Mesenchymal stem cell (in vitro differentiated cells and primary cell): Measurements from ENCODE around the gene IL18.

Experiments used
- DNase-seq: peaks from one replicate; pipeline ENCODE4 v3.0.0-alpha.2; 2013
- H2AFZ ChIP-seq: one replicate; pipeline ENCODE4 v1.6.1; 2013; ENCODE audit warnings: low read depth, mild to moderate bottlenecking, control low read depth, inconsistent platforms, low read length, moderate library complexity
- H2AK5ac ChIP-seq: 2 replicates; pipeline ENCODE4 v1.6.1; 2013; ENCODE audit warnings: low read length, moderate library complexity, mild to moderate bottlenecking, inconsistent platforms; ENCODE audit not compliant: severe bottlenecking
- H2BK120ac ChIP-seq: one replicate; pipeline ENCODE4 v1.6.1; 2013; ENCODE audit warnings: low read depth, mild to moderate bottlenecking, inconsistent platforms, low read length, moderate library complexity
- H2BK12ac ChIP-seq, 2 experiments: one replicate each; pipeline ENCODE4 v1.6.1; 2013; ENCODE audit warnings: inconsistent platforms in 2 of 2, low read length in 2 of 2, mild to moderate bottlenecking in 2 of 2, moderate library complexity in 2 of 2, control low read depth in 1 of 2
- H2BK15ac ChIP-seq: one replicate; pipeline ENCODE4 v1.6.1; 2013; ENCODE audit warnings: mild to moderate bottlenecking, low read depth, inconsistent platforms; ENCODE audit not compliant: poor library complexity, severe bottlenecking
- H2BK5ac ChIP-seq: 2 replicates; pipeline ENCODE4 v1.6.1; 2013; ENCODE audit warnings: low read depth, mild to moderate bottlenecking, low read length, control low read depth, inconsistent platforms; ENCODE audit not compliant: poor library complexity, severe bottlenecking
- H3K14ac ChIP-seq, 2 experiments: one replicate each; pipeline ENCODE4 v1.6.1; 2013; ENCODE audit warnings: inconsistent platforms in 2 of 2, low read length in 2 of 2, control low read depth in 1 of 2, mild to moderate bottlenecking in 1 of 2, moderate library complexity in 1 of 2
- H3K18ac ChIP-seq, 2 experiments: one replicate each; pipeline ENCODE4 v1.6.1; 2013; ENCODE audit warnings: inconsistent platforms in 2 of 2, low read length in 2 of 2, control low read depth in 1 of 2, low read depth in 1 of 2, mild to moderate bottlenecking in 1 of 2
- H3K23ac ChIP-seq, 2 experiments: one replicate each; pipeline ENCODE4 v1.6.1; 2013; ENCODE audit warnings: inconsistent platforms in 2 of 2, low read length in 2 of 2, mild to moderate bottlenecking in 2 of 2, moderate library complexity in 2 of 2, control low read depth in 1 of 2
- H3K27ac ChIP-seq: 2 replicates; pipeline ENCODE4 v1.5.1; 2013; ENCODE audit warnings: mild to moderate bottlenecking, moderate library complexity, low read length, control low read depth, inconsistent platforms; ENCODE audit not compliant: poor library complexity, severe bottlenecking
- H3K27me3 ChIP-seq, 2 experiments: 2 replicates each; pipeline versions ENCODE4 v1.6.1 to v1.7.0; 2013; ENCODE audit warnings: low read length in 2 of 2, mild to moderate bottlenecking in 2 of 2, moderate library complexity in 2 of 2, control low read depth in 1 of 2, inconsistent platforms in 1 of 2; ENCODE audit not compliant: control insufficient read depth in 1 of 2, insufficient read depth in 1 of 2
- H3K36me3 ChIP-seq, 2 experiments: 2 replicates each; pipeline versions ENCODE4 v1.6.1 to v1.7.0; 2013; ENCODE audit warnings: low read length in 2 of 2, control low read depth in 1 of 2, inconsistent platforms in 1 of 2, low read depth in 1 of 2, mild to moderate bottlenecking in 1 of 2; ENCODE audit not compliant: insufficient read depth in 2 of 2, control insufficient read depth in 1 of 2
- H3K4ac ChIP-seq, 2 experiments: one replicate each; pipeline ENCODE4 v1.6.1; 2013; ENCODE audit warnings: inconsistent platforms in 2 of 2, low read length in 2 of 2, mild to moderate bottlenecking in 2 of 2, moderate library complexity in 2 of 2, control low read depth in 1 of 2, low read depth in 1 of 2
- H3K4me1 ChIP-seq: 2 replicates; pipeline ENCODE4 v1.6.1; 2013; ENCODE audit warnings: low read depth, low read length, control low read depth; ENCODE audit not compliant: control insufficient read depth, insufficient read depth
- H3K4me2 ChIP-seq: 2 replicates; pipeline ENCODE4 v1.6.1; 2013; ENCODE audit warnings: low read length, mild to moderate bottlenecking, inconsistent platforms; ENCODE audit not compliant: poor library complexity, severe bottlenecking
- H3K4me3 ChIP-seq, 2 experiments: 2 replicates each; pipeline versions ENCODE4 v1.5.1 to v1.7.0; 2013; ENCODE audit warnings: low read length in 2 of 2, mild to moderate bottlenecking in 2 of 2, control low read depth in 1 of 2, low read depth in 1 of 2; ENCODE audit not compliant: insufficient read depth in 1 of 2
- H3K79me1 ChIP-seq: replicated peaks from 2 replicates; pipeline ENCODE4 v1.6.1; 2013; ENCODE audit warnings: mild to moderate bottlenecking, control low read depth, low read length, inconsistent platforms; ENCODE audit not compliant: poor library complexity, severe bottlenecking
- H3K9ac ChIP-seq: 2 replicates; pipeline ENCODE4 v1.7.0; 2013; ENCODE audit warnings: mild to moderate bottlenecking, low read length, moderate library complexity
- H3K9me3 ChIP-seq: 2 replicates; pipeline ENCODE4 v1.7.0; 2013; ENCODE audit warnings: mild to moderate bottlenecking, low read length; ENCODE audit not compliant: control insufficient read depth
- H4K8ac ChIP-seq: one replicate; pipeline ENCODE4 v1.6.1; 2013; ENCODE audit warnings: inconsistent platforms, mild to moderate bottlenecking, low read length, moderate library complexity
- H4K91ac ChIP-seq: one replicate; pipeline ENCODE4 v1.6.1; 2013; ENCODE audit warnings: mild to moderate bottlenecking, low read length, inconsistent platforms
- WGBS: methylation state at CpG from one replicate; pipeline ENCODE4 v1.1.7; 2013; ENCODE audit warnings: mixed read lengths; 5-methylcytosine and 5-hydroxymethylcytosine counted together

The IL18 gene

DNA sequence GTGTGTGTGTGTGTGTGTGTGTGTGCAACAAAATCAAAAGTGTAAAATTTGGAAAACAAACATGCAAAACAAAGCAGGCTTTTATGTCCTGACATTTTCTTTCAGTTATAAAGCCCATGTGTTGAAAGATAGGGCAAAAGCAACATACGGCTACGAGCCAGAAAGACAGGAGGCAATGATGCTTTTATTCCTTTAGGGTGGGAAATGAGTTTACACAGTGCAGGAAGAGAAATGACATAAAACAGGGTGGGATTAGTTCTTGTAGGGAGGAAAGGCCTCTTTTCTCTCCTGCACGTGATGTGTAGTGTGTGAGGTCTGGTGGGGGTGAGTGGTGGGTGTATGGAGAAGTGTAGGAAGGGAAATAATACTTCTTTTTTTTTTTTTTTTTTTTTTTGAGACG lies 29.4 kb downstream of the IL18 start:
- no peak overlapping the region for H4K91ac ChIP-seq
- H4K8ac ChIP-seq: no peak overlapping the region
- H3K36me3 ChIP-seq: no peaks in the 10 kb centered on the region
- no peak overlapping the region for H2AFZ ChIP-seq
- H3K4ac ChIP-seq: no peak overlapping the region
- no peaks in the 10 kb centered on the region for H3K9me3 ChIP-seq
- no peak overlapping the region for H3K4me3 ChIP-seq
- no peaks in the 10 kb centered on the region for H3K79me1 ChIP-seq
- H2BK12ac ChIP-seq: no peak overlapping the region
- H3K14ac ChIP-seq: no peak overlapping the region
- no peak overlapping the region for H2BK5ac ChIP-seq
- H2BK120ac ChIP-seq: no peak overlapping the region
- H2BK15ac ChIP-seq: no peak overlapping the region
- DNase-seq: no peak
- no peak overlapping the region for H3K4me2 ChIP-seq
- no peak overlapping the region for H3K18ac ChIP-seq
- no peak overlapping the region for H3K23ac ChIP-seq
- H3K4me1 ChIP-seq: peaks cover 3% of the 10 kb centered on the region
- no peak overlapping the region for H2AK5ac ChIP-seq
- H3K27ac ChIP-seq: no peak overlapping the region
- H3K9ac ChIP-seq: no peak overlapping the region
- no peaks in the 10 kb centered on the region for H3K27me3 ChIP-seq
- WGBS: 62% methylated on average over 2 of the region's 4 CpGs

- Histone ChIP-seq H3K9me3 (no peaks in the 10 kb centered on the region), H3K9ac (no peak overlapping the region), H3K14ac (no peak overlapping the region), H3K27me3 (no peaks in the 10 kb centered on the region), H4K8ac (no peak overlapping the region), H2BK5ac (no peak overlapping the region), H3K36me3 (no peaks in the 10 kb centered on the region), H3K4ac (no peak overlapping the region), H2AK5ac (no peak overlapping the region), H4K91ac (no peak overlapping the region), H3K4me3 (no peak overlapping the region), H3K27ac (no peak overlapping the region), H2BK12ac (no peak overlapping the region), H3K4me2 (no peak overlapping the region), H3K4me1 (peaks cover 10% of the 10 kb centered on the region), H2BK15ac (peak overlapping the region; percentile 86), H2BK120ac (no peak overlapping the region), H3K18ac (no peak overlapping the region), H3K79me1 (no peaks in the 10 kb centered on the region), H3K23ac (no peak overlapping the region), H2AFZ (no peak overlapping the region)
- no peak for DNase-seq
- WGBS: 83% methylated on average over 2 of the region's 2 CpGs
Measured at GRCh38 chr11:112132737-112133136, 31.2 kb downstream of the IL18 start.

- Histone ChIP-seq H3K36me3 (no peaks in the 10 kb centered on the region), H2AK5ac (peak overlapping the region; percentile 6), H2BK15ac (no peak overlapping the region), H3K27me3 (no peaks in the 10 kb centered on the region), H3K4me2 (no peak overlapping the region), H2BK12ac (peak overlapping the region in 1 of 2 experiments; percentile 4), H2BK5ac (no peak overlapping the region), H3K27ac (no peak overlapping the region), H3K9me3 (no peaks in the 10 kb centered on the region), H2BK120ac (no peak overlapping the region), H3K23ac (no peak overlapping the region), H4K91ac (no peak overlapping the region), H2AFZ (no peak overlapping the region), H3K14ac (no peak overlapping the region), H3K18ac (peak overlapping the region in 1 of 2 experiments; percentile 1), H3K4me1 (peaks cover 10% of the 10 kb centered on the region), H3K9ac (no peak overlapping the region), H3K4me3 (no peak overlapping the region), H3K79me1 (no peaks in the 10 kb centered on the region), H4K8ac (no peak overlapping the region), H3K4ac (no peak overlapping the region)
- 97% methylated on average over 5 of the region's 5 CpGs for WGBS
- DNase-seq: no peak
Measured at GRCh38 chr11:112129656-112130055, 34.2 kb downstream of the IL18 start.

DNA sequence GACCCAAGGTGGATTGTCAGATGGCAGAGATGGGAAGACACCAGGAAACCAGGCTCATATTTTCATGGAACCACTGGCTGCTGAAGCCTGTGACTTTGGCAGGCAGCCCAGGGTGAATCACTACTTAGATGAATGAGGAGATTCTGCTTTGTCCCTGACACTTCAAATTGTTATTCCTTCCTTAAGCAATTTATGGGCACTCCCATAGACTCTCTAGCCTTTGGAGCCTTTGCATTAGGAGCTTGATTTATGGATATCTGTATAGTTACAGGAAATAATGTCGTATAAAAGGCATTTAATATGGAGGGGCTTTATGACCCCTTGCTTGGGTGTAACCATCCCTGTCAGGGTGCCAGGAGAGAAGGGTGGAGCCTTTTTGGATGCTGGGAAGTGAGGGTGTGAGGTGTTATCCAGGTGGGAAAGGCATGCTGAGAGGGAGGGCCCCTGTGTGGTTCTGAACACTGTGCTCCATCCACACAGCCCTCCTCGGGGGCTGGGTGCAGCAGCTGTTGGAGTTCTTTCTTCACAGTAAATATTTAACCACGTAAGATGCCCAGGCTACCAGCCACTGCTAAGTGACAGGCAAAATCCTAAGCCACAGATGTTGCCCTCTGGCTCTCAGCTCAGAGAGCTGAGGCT lies 35.3 kb downstream of the IL18 start:
- WGBS: 25% methylated on average over 3 of the region's 3 CpGs
- Histone ChIP-seq H2BK5ac (no peak overlapping the region), H3K9ac (no peak overlapping the region), H2AFZ (no peak overlapping the region), H3K4me2 (no peak overlapping the region), H3K18ac (peak overlapping the region in 1 of 2 experiments; percentile 70), H3K4me3 (no peak overlapping the region), H4K8ac (peak overlapping the region; percentile 60), H2AK5ac (no peak overlapping the region), H3K79me1 (no peaks in the 10 kb centered on the region), H3K23ac (no peak overlapping the region), H2BK12ac (peak overlapping the region in 1 of 2 experiments; percentile 45), H3K27ac (peak overlapping the region; percentile 39), H2BK120ac (peak overlapping the region; percentile 34), H3K36me3 (no peaks in the 10 kb centered on the region), H3K4ac (no peak overlapping the region), H3K4me1 (peaks cover 10% of the 10 kb centered on the region), H3K27me3 (no peaks in the 10 kb centered on the region), H3K9me3 (no peaks in the 10 kb centered on the region), H2BK15ac (no peak overlapping the region), H4K91ac (peak overlapping the region; percentile 50), H3K14ac (peak overlapping the region in 1 of 2 experiments; percentile 36)
- peak; percentile 89 for DNase-seq
